ENCODE measurements around the gene THBS1. TPM values are rescaled to one million over a fixed set of nuclear protein-coding genes. Genes with fewer than 3 reads are reported as not detected.

THBS1 gene
- total RNA-seq, 1 experiment from 2014 or later = 15.6 TPM

DNA sequence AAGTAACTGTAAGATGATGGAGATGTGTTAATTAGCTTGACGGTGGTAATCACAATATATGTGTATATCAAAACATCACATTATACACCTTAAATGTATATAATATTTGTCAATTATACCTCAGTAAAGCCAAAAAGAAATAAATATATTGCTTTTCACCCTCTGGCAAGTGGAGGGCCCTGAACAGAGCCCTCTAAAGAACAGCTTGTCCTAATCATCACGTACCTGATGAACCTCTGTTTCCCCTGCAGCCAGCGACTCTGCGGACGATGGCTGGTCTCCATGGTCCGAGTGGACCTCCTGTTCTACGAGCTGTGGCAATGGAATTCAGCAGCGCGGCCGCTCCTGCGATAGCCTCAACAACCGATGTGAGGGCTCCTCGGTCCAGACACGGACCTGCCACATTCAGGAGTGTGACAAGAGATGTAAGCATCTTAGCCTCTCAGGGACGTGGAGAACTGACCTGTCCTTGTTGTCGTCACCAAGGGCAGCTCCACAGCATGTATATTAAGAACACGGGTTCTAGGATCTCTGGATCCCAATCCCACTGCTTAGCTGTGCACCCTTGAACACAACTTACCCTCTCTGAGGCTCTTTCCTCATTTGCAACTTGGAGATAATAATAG lies 6.3 kb downstream of the THBS1 start:
- in situ Hi-C loops (cut with HindIII; ENCODE audit: low sequenced_read_pairs) = no loop called here
- no peak for DNase-seq (ENCODE audit: low spot score)

- in situ Hi-C loops (cut with HindIII; ENCODE audit: low sequenced_read_pairs) = no loop called here
- no peak for DNase-seq (ENCODE audit: low spot score)
Observed at GRCh38 chr15:39587731-39588530, 7.1 kb downstream of the THBS1 start.

DNA sequence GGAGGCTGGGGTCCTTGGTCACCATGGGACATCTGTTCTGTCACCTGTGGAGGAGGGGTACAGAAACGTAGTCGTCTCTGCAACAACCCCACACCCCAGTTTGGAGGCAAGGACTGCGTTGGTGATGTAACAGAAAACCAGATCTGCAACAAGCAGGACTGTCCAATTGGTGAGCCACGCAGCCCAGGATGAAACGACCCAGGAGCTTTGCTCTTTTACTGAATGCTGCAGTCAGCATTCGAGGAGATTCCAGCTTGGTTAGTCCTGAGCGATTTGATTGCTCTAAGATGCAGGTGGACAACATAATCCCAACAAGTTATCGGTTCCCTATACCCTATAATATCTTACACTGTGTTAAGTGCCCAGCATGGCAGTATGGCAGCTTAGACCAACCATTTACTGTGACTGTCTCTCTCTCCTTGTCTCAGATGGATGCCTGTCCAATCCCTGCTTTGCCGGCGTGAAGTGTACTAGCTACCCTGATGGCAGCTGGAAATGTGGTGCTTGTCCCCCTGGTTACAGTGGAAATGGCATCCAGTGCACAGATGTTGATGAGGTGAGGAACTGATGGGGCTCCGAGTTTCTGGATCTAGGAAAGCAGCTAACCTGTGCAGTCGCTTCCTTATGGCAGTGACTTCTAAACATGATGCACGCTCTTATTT lies 7.8 kb downstream of the THBS1 start:
- no peak for DNase-seq (ENCODE audit: low spot score)
- in situ Hi-C loops (cut with HindIII; ENCODE audit: low sequenced_read_pairs) = no loop called here

- no peak for DNase-seq (ENCODE audit: low spot score)
- in situ Hi-C loops (cut with HindIII; ENCODE audit: low sequenced_read_pairs) = no loop called here
Observed at GRCh38 chr15:39589193-39589814, 8.4 kb downstream of the THBS1 start.

DNA sequence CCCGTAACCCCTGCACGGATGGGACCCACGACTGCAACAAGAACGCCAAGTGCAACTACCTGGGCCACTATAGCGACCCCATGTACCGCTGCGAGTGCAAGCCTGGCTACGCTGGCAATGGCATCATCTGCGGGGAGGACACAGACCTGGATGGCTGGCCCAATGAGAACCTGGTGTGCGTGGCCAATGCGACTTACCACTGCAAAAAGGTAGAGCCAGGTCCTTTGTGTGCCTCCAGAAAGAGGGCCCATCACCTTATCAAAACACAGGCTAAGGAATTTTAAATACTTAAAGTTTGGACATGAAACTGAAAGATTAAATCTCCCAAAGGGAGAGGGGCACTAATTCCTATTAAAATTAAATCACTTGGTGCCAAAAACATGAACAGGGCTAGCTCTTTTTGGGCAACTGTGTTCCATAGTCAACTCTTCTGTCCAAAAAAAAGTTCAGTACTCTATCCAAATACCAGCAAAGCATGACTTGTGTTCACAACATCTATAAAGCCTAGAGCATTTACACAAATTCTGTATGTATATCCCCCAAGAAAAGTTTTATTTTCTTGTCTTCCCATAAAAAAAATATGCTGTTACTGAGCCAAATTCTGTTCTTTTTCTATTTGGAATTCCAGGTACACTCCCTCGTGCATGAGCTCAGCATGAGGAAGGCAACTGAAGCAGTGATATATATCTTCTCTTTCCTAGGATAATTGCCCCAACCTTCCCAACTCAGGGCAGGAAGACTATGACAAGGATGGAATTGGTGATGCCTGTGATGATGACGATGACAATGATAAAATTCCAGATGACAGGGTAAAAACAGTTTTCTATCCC lies 9.2 kb downstream of the THBS1 start:
- no peak for DNase-seq (ENCODE audit: low spot score)
- in situ Hi-C loops (cut with HindIII; ENCODE audit: low sequenced_read_pairs) = no loop called here

- DNase-seq (ENCODE audit: low spot score) = no peak
- in situ Hi-C loops (cut with HindIII; ENCODE audit: low sequenced_read_pairs) = no loop called here
Observed at GRCh38 chr15:39591141-39591895, 10.4 kb downstream of the THBS1 start.

DNA sequence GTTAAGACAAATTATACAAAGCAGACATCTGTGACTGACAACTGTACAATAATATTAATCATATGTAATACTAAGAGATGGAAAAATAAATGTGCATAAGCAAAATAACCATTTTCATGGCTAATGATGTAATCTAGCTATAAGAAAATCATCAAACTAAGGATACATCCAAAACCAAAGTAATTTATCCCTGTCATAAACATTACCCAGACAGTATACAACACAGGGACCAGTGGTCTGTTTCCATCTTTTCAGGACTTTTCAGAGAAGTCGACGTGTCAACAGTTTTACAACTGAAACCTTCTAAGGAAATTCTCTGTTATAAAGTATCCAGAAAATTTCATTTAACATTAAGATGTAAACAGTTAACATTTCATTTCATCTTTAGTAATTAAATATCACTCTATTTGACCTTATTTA lies 11.0 kb downstream of the THBS1 start:
- DNase-seq (ENCODE audit: low spot score) = no peak
- in situ Hi-C loops (cut with HindIII; ENCODE audit: low sequenced_read_pairs) = no loop called here

- in situ Hi-C loops (cut with HindIII; ENCODE audit: low sequenced_read_pairs) = no loop called here
Observed at GRCh38 chr15:39592500-39592899, 11.6 kb downstream of the THBS1 start.

DNA sequence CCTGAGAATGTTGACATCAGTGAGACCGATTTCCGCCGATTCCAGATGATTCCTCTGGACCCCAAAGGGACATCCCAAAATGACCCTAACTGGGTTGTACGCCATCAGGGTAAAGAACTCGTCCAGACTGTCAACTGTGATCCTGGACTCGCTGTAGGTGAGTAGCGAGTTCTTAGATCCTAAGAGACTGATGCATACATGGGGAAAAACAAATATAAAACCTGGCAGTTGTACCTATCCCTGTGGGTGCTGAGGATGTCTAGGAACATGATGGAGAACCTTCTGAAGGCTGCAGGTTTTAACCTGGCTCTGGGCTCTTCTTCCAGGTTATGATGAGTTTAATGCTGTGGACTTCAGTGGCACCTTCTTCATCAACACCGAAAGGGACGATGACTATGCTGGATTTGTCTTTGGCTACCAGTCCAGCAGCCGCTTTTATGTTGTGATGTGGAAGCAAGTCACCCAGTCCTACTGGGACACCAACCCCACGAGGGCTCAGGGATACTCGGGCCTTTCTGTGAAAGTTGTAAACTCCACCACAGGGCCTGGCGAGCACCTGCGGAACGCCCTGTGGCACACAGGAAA lies 12.3 kb downstream of the THBS1 start:
- DNase-seq (ENCODE audit: low spot score) = no peak
- in situ Hi-C loops (cut with HindIII; ENCODE audit: low sequenced_read_pairs) = no loop called here

More at GRCh38 chr15:39592500-39592899, 11.6 kb downstream of the THBS1 start:
- DNase-seq (ENCODE audit: low spot score) = no peak

DNA sequence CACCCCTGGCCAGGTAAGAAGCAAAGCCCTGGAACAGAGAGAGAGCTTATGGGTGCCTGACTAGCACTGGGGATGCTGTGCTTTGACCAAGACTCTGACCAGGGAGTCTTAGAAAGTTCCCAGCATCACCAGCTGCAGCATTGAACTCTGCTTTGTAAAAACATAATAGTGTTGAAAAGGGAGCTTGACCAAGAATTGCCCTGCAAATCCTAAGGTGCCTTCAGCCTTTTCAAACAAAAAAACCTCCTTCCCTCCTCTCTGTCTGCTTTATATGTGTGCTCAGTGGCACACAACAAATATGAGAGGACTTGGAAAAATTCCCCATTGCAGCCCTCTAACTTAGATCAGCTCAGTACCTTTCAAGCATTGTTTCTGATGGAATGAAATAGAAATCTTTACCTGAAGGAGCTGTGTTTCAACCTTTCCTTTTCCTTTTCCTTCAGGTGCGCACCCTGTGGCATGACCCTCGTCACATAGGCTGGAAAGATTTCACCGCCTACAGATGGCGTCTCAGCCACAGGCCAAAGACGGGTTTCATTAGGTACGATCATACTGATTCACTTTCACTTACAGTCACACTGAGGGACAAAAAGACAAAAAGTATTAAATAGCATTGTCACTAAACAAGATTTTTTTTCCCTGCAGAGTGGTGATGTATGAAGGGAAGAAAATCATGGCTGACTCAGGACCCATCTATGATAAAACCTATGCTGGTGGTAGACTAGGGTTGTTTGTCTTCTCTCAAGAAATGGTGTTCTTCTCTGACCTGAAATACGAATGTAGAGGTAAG lies 13.0 kb downstream of the THBS1 start:
- DNase-seq (ENCODE audit: low spot score) = no peak
- in situ Hi-C loops (cut with HindIII; ENCODE audit: low sequenced_read_pairs) = no loop called here

- in situ Hi-C loops (cut with HindIII; ENCODE audit: low sequenced_read_pairs) = no loop called here
- DNase-seq (ENCODE audit: low spot score) = no peak
Observed at GRCh38 chr15:39594446-39595337, 13.8 kb downstream of the THBS1 start.

DNA sequence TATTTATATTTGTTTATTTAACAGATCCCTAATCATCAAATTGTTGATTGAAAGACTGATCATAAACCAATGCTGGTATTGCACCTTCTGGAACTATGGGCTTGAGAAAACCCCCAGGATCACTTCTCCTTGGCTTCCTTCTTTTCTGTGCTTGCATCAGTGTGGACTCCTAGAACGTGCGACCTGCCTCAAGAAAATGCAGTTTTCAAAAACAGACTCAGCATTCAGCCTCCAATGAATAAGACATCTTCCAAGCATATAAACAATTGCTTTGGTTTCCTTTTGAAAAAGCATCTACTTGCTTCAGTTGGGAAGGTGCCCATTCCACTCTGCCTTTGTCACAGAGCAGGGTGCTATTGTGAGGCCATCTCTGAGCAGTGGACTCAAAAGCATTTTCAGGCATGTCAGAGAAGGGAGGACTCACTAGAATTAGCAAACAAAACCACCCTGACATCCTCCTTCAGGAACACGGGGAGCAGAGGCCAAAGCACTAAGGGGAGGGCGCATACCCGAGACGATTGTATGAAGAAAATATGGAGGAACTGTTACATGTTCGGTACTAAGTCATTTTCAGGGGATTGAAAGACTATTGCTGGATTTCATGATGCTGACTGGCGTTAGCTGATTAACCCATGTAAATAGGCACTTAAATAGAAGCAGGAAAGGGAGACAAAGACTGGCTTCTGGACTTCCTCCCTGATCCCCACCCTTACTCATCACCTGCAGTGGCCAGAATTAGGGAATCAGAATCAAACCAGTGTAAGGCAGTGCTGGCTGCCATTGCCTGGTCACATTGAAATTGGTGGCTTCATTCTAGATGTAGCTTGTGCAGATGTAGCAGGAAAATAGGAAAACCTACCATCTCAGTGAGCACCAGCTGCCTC lies 14.7 kb downstream of the THBS1 start:
- DNase-seq (ENCODE audit: low spot score) = no peak
- in situ Hi-C loops (cut with HindIII; ENCODE audit: low sequenced_read_pairs) = no loop called here

DNA sequence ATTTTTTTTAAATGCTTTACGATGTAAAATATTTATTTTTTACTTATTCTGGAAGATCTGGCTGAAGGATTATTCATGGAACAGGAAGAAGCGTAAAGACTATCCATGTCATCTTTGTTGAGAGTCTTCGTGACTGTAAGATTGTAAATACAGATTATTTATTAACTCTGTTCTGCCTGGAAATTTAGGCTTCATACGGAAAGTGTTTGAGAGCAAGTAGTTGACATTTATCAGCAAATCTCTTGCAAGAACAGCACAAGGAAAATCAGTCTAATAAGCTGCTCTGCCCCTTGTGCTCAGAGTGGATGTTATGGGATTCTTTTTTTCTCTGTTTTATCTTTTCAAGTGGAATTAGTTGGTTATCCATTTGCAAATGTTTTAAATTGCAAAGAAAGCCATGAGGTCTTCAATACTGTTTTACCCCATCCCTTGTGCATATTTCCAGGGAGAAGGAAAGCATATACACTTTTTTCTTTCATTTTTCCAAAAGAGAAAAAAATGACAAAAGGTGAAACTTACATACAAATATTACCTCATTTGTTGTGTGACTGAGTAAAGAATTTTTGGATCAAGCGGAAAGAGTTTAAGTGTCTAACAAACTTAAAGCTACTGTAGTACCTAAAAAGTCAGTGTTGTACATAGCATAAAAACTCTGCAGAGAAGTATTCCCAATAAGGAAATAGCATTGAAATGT lies 15.6 kb downstream of the THBS1 start:
- DNase-seq (ENCODE audit: low spot score) = no peak
- in situ Hi-C loops (cut with HindIII; ENCODE audit: low sequenced_read_pairs) = no loop called here

- in situ Hi-C loops (cut with HindIII; ENCODE audit: low sequenced_read_pairs) = no loop called here
- no peak for DNase-seq (ENCODE audit: low spot score)
Observed at GRCh38 chr15:39597336-39597735, 16.5 kb downstream of the THBS1 start.

DNA sequence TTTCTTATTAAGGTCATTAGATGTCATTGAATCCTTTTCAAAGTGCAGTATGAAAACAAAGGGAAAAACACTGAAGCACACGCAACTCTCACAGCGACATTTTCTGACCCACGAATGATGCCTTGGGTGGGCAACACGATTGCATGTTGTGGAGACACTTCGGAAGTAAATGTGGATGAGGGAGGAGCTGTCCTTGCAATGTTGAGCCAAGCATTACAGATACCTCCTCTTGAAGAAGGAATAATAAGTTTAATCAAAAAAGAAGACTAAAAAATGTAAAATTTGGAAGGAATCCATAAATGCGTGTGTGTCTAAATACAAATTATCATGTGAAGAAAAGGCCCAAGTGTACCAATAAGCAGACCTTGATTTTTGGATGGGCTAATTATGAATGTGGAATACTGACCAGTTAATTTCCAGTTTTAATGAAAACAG lies 16.9 kb downstream of the THBS1 start:
- DNase-seq (ENCODE audit: low spot score) = no peak
- in situ Hi-C loops (cut with HindIII; ENCODE audit: low sequenced_read_pairs) = no loop called here
